ENCODE measurements around the gene MACROD2.

GRCh38 chr20:16007962-16008361 is 2012.6 kb downstream of the MACROD2 start:
- TF ChIP-seq POLR2A (IDR thresholded peaks at IDR 0.05) (no peak), CTCF (IDR thresholded peaks at IDR 0.05) (no peak)
